Subcutaneous abdominal adipose tissue (tissue), 5 donors: ENCODE results near the gene CAST.
A peak's percentile ranks its signal among the peaks of the same experiment; 100 is the strongest.

Source experiments
- H3K27ac ChIP-seq: one replicate; pipeline ENCODE4 v1.7.0; 2013; ENCODE audit warnings: low read depth, mild to moderate bottlenecking, inconsistent platforms, low read length, moderate library complexity
- H3K27me3 ChIP-seq, 5 donors: one replicate each; pipeline ENCODE4 v1.7.0; 2013; ENCODE audit warnings: low read length in 5 of 5, inconsistent platforms in 1 of 5; ENCODE audit not compliant: control insufficient read depth in 5 of 5, insufficient read depth in 4 of 5
- H3K36me3 ChIP-seq, 5 donors: one replicate each; pipeline ENCODE4 v1.7.0; 2013; ENCODE audit warnings: low read length in 5 of 5; ENCODE audit not compliant: control insufficient read depth in 5 of 5, insufficient read depth in 5 of 5
- H3K4me1 ChIP-seq, 5 donors: one replicate each; pipeline ENCODE4 v1.7.0; 2013; ENCODE audit warnings: low read length in 5 of 5, mild to moderate bottlenecking in 3 of 5, moderate library complexity in 1 of 5; ENCODE audit not compliant: control insufficient read depth in 5 of 5, insufficient read depth in 5 of 5
- H3K4me3 ChIP-seq, 5 donors: one replicate each; pipeline ENCODE4 v1.7.0; 2013; ENCODE audit warnings: low read length in 5 of 5, low read depth in 1 of 5
- H3K9ac ChIP-seq, 5 donors: one replicate each; pipeline ENCODE4 v1.7.0; 2013; ENCODE audit warnings: low read length in 5 of 5, mild to moderate bottlenecking in 4 of 5, moderate library complexity in 3 of 5
- H3K9me3 ChIP-seq, 5 donors: one replicate each; pipeline ENCODE4 v1.7.0; 2013; ENCODE audit warnings: low read length in 5 of 5; ENCODE audit not compliant: control insufficient read depth in 5 of 5
- donor health status: healthy.
- donor health status: healthy.
- donor health status: healthy.
- donor health status: healthy.
- donor health status: healthy.

The CAST gene

GRCh38 chr5:96683392-96683791, 21.2 kb downstream of the CAST start:
- H3K27me3 ChIP-seq, result no peaks in the 10 kb centered on the region
- no peak overlapping the region for H3K27ac ChIP-seq
- no peaks in the 10 kb centered on the region for H3K9me3 ChIP-seq
- H3K4me1 ChIP-seq, result peaks cover 0 to 10% (median 7%) of the 10 kb centered on the region in 5 donors
- no peak overlapping the region for H3K4me3 ChIP-seq
- no peak overlapping the region for H3K9ac ChIP-seq
- peaks cover 3 to 17% (median 8%) of the 10 kb centered on the region in 5 donors for H3K36me3 ChIP-seq

- Histone ChIP-seq H3K27me3 (no peaks in the 10 kb centered on the region), H3K36me3 (peaks cover 3 to 17% (median 8%) of the 10 kb centered on the region in 5 donors), H3K4me3 (no peak overlapping the region), H3K27ac (no peak overlapping the region), H3K9me3 (no peaks in the 10 kb centered on the region), H3K9ac (no peak overlapping the region), H3K4me1 (peaks cover 0 to 10% (median 7%) of the 10 kb centered on the region in 5 donors)
Measured at GRCh38 chr5:96683810-96684209, 21.6 kb downstream of the CAST start.

- no peak overlapping the region for H3K4me3 ChIP-seq
- no peaks in the 10 kb centered on the region for H3K9me3 ChIP-seq
- H3K4me1 ChIP-seq, result peaks cover 0 to 9% (median 3%) of the 10 kb centered on the region in 5 donors
- H3K27ac ChIP-seq, result peak overlapping the region; percentile 3
- peak overlapping the region in 1 of 5 donors; percentile 40 for H3K9ac ChIP-seq
- H3K36me3 ChIP-seq, result peaks cover 3 to 11% (median 8%) of the 10 kb centered on the region in 5 donors
- H3K27me3 ChIP-seq, result no peaks in the 10 kb centered on the region
Measured at GRCh38 chr5:96687080-96687479, 24.9 kb downstream of the CAST start.

GRCh38 chr5:96687812-96688453, 25.8 kb downstream of the CAST start:
- H3K36me3 ChIP-seq, result peaks cover 3 to 13% (median 8%) of the 10 kb centered on the region in 5 donors
- H3K27me3 ChIP-seq, result no peaks in the 10 kb centered on the region
- peaks cover 0 to 10% (median 6%) of the 10 kb centered on the region in 5 donors for H3K4me1 ChIP-seq
- H3K4me3 ChIP-seq, result no peak overlapping the region
- H3K9ac ChIP-seq, result peak overlapping the region in 2 of 5 donors; percentile 16 to 36
- H3K9me3 ChIP-seq, result no peaks in the 10 kb centered on the region
- H3K27ac ChIP-seq, result peak overlapping the region; percentile 3

- Histone ChIP-seq H3K27ac (no peak overlapping the region), H3K9ac (no peak overlapping the region), H3K9me3 (no peaks in the 10 kb centered on the region), H3K36me3 (peaks cover under 1 to 8% (median 3%) of the 10 kb centered on the region in 5 donors), H3K4me1 (peaks cover 0 to 10% (median 6%) of the 10 kb centered on the region in 5 donors), H3K27me3 (no peaks in the 10 kb centered on the region), H3K4me3 (no peak overlapping the region)
Measured at GRCh38 chr5:96690861-96691260, 28.7 kb downstream of the CAST start.

GRCh38 chr5:96691503-96692303, 29.5 kb downstream of the CAST start:
- Histone ChIP-seq H3K36me3 (peaks cover 0 to 12% (median 4%) of the 10 kb centered on the region in 5 donors), H3K4me3 (no peak overlapping the region), H3K4me1 (peaks cover 0 to 10% (median 6%) of the 10 kb centered on the region in 5 donors), H3K9ac (no peak overlapping the region), H3K27me3 (no peaks in the 10 kb centered on the region), H3K27ac (peak overlapping the region; percentile 20), H3K9me3 (no peaks in the 10 kb centered on the region)

- H3K9ac ChIP-seq, result no peak overlapping the region
- H3K4me1 ChIP-seq, result peaks cover 0 to 10% (median 6%) of the 10 kb centered on the region in 5 donors
- no peaks in the 10 kb centered on the region for H3K27me3 ChIP-seq
- H3K4me3 ChIP-seq, result no peak overlapping the region
- no peaks in the 10 kb centered on the region for H3K9me3 ChIP-seq
- peak overlapping the region; percentile 20 for H3K27ac ChIP-seq
- peaks cover 0 to 17% (median 4%) of the 10 kb centered on the region in 5 donors for H3K36me3 ChIP-seq
Measured at GRCh38 chr5:96692441-96692840, 30.3 kb downstream of the CAST start.

GRCh38 chr5:96699186-96699820, 37.1 kb downstream of the CAST start:
- Histone ChIP-seq H3K27ac (peak overlapping the region; percentile 100), H3K4me1 (peaks cover 0 to 18% (median 15%) of the 10 kb centered on the region in 5 donors), H3K36me3 (peaks cover 0 to 27% (median 13%) of the 10 kb centered on the region in 5 donors), H3K4me3 (no peak overlapping the region), H3K9me3 (no peaks in the 10 kb centered on the region), H3K27me3 (no peaks in the 10 kb centered on the region), H3K9ac (no peak overlapping the region)

GRCh38 chr5:96702503-96703383, 40.6 kb downstream of the CAST start:
- Histone ChIP-seq H3K27me3 (no peaks in the 10 kb centered on the region), H3K9me3 (no peaks in the 10 kb centered on the region), H3K36me3 (peaks cover 0 to 13% (median 9%) of the 10 kb centered on the region in 5 donors), H3K9ac (peak overlapping the region; percentile 81 to 95 (median 95)), H3K4me1 (peaks cover 0 to 19% (median 15%) of the 10 kb centered on the region in 5 donors), H3K4me3 (peak overlapping the region; percentile 70 to 92 (median 86)), H3K27ac (peak overlapping the region; percentile 100)
